ENCODE results near the gene SARS2.

DNA sequence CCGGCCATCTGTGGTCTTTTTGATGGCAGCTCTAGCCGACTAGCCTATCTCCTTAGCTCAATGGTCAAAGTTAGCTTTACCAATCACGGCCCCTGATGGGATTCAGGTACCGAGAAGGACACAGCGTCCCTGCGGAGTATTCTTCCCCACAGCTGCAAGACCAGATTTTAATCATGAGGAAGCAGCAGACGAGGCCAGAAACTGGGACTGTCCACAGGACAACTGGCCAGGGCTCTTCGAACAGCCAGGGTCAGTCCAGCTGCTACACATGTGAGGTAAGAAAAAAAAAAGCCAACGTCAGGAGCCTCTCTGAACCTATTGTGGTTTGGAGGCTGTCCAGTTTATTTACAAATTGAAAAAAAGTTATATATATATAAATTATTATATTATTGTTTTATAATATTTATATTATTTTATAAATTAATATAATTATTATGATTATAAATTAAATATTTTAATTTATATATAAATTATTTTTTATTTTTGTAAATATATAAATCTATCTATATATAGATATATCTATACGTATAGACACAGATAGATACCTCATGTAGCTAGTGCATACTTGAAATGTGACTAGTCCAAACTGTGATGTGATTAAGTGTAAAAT is 63.3 kb downstream of the SARS2 start:
- no peak for TF ChIP-seq IRF2 (CRISPR knock-in tag; IDR thresholded peaks at IDR 0.05; ENCODE audit: borderline replicate concordance, low read depth)
- no peak for TF ChIP-seq NR1H2 (CRISPR knock-in tag; IDR thresholded peaks at IDR 0.05)
- TF ChIP-seq, protein P1, sequence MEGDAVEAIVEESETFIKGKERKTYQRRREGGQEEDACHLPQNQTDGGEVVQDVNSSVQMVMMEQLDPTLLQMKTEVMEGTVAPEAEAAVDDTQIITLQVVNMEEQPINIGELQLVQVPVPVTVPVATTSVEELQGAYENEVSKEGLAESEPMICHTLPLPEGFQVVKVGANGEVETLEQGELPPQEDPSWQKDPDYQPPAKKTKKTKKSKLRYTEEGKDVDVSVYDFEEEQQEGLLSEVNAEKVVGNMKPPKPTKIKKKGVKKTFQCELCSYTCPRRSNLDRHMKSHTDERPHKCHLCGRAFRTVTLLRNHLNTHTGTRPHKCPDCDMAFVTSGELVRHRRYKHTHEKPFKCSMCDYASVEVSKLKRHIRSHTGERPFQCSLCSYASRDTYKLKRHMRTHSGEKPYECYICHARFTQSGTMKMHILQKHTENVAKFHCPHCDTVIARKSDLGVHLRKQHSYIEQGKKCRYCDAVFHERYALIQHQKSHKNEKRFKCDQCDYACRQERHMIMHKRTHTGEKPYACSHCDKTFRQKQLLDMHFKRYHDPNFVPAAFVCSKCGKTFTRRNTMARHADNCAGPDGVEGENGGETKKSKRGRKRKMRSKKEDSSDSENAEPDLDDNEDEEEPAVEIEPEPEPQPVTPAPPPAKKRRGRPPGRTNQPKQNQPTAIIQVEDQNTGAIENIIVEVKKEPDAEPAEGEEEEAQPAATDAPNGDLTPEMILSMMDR (IDR thresholded peaks at IDR 0.05), result no peak
- TF ChIP-seq KAT7 (CRISPR knock-in tag; IDR thresholded peaks at IDR 0.05; ENCODE audit: borderline replicate concordance), result no peak
- TF ChIP-seq CREM (CRISPR knock-in tag; IDR thresholded peaks at IDR 0.05), result no peak
- no peak for TF ChIP-seq STAT6 (CRISPR knock-in tag; conservative IDR thresholded peaks at IDR 0.05; ENCODE audit: low read depth)
- TF ChIP-seq E2F1 (CRISPR knock-in tag; IDR thresholded peaks at IDR 0.05), result no peak
- no peak for TF ChIP-seq PREB (CRISPR knock-in tag; IDR thresholded peaks at IDR 0.05; ENCODE audit: borderline replicate concordance)
- TF ChIP-seq CREB1 (CRISPR knock-in tag; IDR thresholded peaks at IDR 0.05), result no peak
- TF ChIP-seq PRDM15 (CRISPR knock-in tag; IDR thresholded peaks at IDR 0.05), result no peak

Data from WTC11 (cell line).